Coronary artery (tissue), 2 donors: ENCODE results near the gene RASGRF1.

ENCODE experiments used
- DNase-seq: peaks from one replicate; pipeline ENCODE4 v3.0.0-alpha.2; 2017; ENCODE audit warnings: low spot score
- H3K27ac ChIP-seq, 2 donors: fragments of 200-600 bp; sonication (generic); one replicate each; pipeline ENCODE4 v1.5.1; 2016 to 2019
- H3K4me3 ChIP-seq: fragments of 200-600 bp; sonication (generic); 2 replicates; pipeline ENCODE4 v1.5.1; 2016; ENCODE audit warnings: mild to moderate bottlenecking, moderate library complexity
- TF ChIP-seq, protein P1 (sequence below): fragments of 200-600 bp; sonication (generic); IDR thresholded peaks from one replicate; pipeline ENCODE4 v1.5.1; 2019; ENCODE audit warnings: antibody characterized with exemption

RASGRF1 gene

DNA sequence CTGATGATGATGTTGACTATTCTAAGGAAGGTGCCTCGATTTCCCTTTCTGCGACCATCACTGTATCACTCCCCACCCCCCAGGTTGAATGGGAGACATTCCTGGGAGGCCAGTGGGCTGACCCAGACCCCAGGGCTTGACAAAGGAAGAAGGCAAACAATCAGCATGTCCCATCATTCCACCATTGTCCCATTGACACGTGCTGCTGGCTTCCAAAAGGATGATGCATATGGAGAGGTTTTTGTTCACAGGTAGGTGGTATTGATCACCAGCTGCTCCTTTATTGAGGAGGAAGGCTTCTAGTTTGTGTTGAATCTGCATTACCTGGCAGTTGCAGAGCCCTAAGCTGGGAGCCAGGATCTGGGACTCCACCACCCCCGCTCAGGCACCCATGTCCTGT lies 30.4 kb downstream of the RASGRF1 start:
- TF ChIP-seq, protein P1, sequence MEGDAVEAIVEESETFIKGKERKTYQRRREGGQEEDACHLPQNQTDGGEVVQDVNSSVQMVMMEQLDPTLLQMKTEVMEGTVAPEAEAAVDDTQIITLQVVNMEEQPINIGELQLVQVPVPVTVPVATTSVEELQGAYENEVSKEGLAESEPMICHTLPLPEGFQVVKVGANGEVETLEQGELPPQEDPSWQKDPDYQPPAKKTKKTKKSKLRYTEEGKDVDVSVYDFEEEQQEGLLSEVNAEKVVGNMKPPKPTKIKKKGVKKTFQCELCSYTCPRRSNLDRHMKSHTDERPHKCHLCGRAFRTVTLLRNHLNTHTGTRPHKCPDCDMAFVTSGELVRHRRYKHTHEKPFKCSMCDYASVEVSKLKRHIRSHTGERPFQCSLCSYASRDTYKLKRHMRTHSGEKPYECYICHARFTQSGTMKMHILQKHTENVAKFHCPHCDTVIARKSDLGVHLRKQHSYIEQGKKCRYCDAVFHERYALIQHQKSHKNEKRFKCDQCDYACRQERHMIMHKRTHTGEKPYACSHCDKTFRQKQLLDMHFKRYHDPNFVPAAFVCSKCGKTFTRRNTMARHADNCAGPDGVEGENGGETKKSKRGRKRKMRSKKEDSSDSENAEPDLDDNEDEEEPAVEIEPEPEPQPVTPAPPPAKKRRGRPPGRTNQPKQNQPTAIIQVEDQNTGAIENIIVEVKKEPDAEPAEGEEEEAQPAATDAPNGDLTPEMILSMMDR, result no peak
- Histone ChIP-seq H3K27ac (no peak overlapping the region), H3K4me3 (no peak overlapping the region)
- DNase-seq, result no peak

DNA sequence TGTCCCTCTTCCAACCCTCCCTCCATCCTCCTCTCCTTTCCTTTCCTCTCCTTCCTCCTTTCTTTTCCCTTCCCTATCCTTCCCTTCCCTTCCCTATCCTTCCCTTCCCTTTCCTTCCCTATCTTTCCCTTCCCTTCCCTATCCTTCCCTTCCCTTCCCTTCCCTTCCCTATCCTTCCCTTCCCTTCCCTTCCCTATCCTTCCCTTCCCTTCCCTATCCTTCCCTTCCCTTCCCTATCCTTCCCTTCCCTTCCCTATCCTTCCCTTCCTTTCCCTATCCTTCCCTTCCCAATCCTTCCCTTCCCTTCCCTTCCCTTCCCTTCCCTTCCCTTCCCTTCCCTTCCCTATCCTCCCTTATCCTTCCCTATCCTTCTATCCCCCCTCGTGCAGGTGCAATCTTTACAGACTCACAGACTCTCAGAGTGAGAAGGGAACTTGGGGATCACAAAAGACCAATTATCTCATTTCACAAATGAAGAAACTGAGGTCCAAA lies 31.5 kb downstream of the RASGRF1 start:
- TF ChIP-seq, protein P1, result no peak

DNA sequence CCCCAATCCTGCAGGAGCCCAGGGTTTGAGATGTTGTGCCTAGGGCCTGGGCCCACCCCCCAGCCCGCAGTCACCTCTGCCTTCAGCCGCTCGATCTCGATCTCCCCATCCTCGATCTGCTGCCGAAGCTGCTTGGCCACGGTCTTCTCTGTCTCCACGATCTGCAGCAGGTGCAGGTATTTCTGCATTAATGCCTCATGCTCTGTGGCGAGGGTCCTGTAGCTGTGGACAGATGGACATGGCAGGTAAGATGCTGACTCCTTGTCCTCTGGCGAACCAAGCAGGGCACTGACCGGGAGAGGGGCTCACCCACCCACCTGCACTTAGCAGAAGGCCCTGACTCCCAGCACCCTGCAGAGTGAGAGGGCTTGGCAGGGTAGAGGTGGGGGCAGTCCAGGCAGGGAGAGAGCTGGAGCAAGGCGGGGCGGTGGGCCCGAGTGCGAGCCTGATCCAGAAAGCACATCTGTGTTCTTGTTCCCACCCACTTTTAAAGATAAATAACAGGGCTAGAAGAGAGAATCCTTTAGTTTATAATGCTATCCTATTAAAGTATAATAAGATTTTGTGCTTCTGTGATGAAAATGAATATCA lies 32.2 kb downstream of the RASGRF1 start:
- TF ChIP-seq, protein P1, result no peak
- Histone ChIP-seq H3K4me3 (no peak overlapping the region), H3K27ac (no peak overlapping the region)
- no peak for DNase-seq

More for the DNA sequence above, 31.5 kb downstream of the RASGRF1 start:
- Histone ChIP-seq H3K27ac (no peak overlapping the region), H3K4me3 (no peak overlapping the region)
- no peak for DNase-seq

DNA sequence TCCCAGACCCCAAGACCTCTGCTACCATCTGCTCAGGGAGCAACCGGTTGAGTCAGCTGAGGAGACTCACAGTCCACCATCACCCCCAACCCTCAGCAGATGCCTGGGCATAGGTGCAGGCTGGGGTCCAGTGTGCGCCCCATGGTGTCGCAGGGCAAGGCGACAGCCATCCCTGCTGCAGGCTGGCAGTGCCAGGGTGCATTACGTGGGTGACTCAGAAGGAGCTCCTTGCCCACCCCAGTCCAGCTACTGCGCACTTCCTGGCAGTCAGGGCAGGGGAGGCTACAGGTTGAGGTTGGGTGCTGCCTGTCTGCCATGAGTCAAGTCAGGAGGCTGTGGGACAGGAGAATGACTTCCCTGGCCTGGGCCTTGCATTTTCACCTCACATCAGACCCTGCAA lies 33.5 kb downstream of the RASGRF1 start:
- DNase-seq, result no peak
- no peak overlapping the region for H3K4me3 ChIP-seq
- H3K27ac ChIP-seq, result no peak overlapping the region
- TF ChIP-seq, protein P1, result no peak

DNA sequence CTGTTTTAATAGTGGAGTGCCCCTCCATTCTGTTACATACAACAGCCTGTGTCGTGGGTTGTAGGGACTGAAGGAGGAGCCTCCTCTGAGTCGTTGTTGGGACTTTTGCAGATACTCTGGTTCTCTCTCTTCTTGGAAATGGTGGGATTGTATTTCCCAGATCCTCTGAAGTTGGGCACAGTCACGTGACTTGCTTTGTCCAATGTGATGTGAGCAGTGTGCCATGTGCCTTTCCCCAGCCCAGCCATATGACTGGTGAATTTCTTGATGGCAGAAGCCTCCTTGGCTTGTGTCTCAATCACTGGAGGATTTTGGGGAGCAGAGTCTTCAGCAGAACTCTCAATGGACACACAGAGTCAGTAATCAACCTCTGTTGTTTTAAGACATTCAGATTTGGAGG lies 36.2 kb downstream of the RASGRF1 start:
- H3K4me3 ChIP-seq, result no peak overlapping the region
- TF ChIP-seq, protein P1, result no peak
- no peak overlapping the region for H3K27ac ChIP-seq
- no peak for DNase-seq

GRCh38 chr15:79053894-79054293 lies 36.7 kb downstream of the RASGRF1 start:
- DNase-seq, result no peak
- no peak overlapping the region for H3K4me3 ChIP-seq
- no peak overlapping the region for H3K27ac ChIP-seq
- TF ChIP-seq, protein P1, result no peak

GRCh38 chr15:79051941-79052731 lies 38.4 kb downstream of the RASGRF1 start:
- TF ChIP-seq, protein P1, result no peak
- no peak overlapping the region for H3K4me3 ChIP-seq
- DNase-seq, result no peak
- H3K27ac ChIP-seq, result no peak overlapping the region
